ENCODE data around the gene SMARCC2.
"Not testable (repeated sequence)": the region's sequence is repeated elsewhere in the genome, so short reads cannot be mapped to it uniquely, and the experiment has no call there.

The SMARCC2 gene

GRCh38 chr12:56163533-56164344 is 25.5 kb downstream of the SMARCC2 start:
- DNase-seq (ENCODE audit: low read depth) = no peak

- no peak for DNase-seq (ENCODE audit: low read depth)
Observed at GRCh38 chr12:56162468-56163290, 26.6 kb downstream of the SMARCC2 start.

GRCh38 chr12:56161690-56162351 is 27.5 kb downstream of the SMARCC2 start:
- DNase-seq (ENCODE audit: low read depth) = no peak

- no peak for DNase-seq (ENCODE audit: low read depth)
Observed at GRCh38 chr12:56160894-56161689, 28.2 kb downstream of the SMARCC2 start.

GRCh38 chr12:56160193-56160763 is 29.0 kb downstream of the SMARCC2 start:
- no peak for DNase-seq (ENCODE audit: low read depth)

GRCh38 chr12:56159482-56160192 is 29.6 kb downstream of the SMARCC2 start:
- DNase-seq (ENCODE audit: low read depth) = no peak

GRCh38 chr12:56158926-56159461 is 30.3 kb downstream of the SMARCC2 start:
- peak; percentile 48 for DNase-seq (ENCODE audit: low read depth)

GRCh38 chr12:56158029-56158925 is 31.0 kb downstream of the SMARCC2 start, which contains the start of gene MYL6:
MYL6 (plus strand) TSS chr12:56158359; CDS start chr12:56158402, 43 bp downstream.
- DNase-seq (ENCODE audit: low read depth) = peak; percentile 97

- DNase-seq (ENCODE audit: low read depth) = peak; percentile 59
Observed at GRCh38 chr12:56157201-56158028, 31.9 kb downstream of the SMARCC2 start.

GRCh38 chr12:56156464-56157200 is 32.7 kb downstream of the SMARCC2 start:
- not testable (repeated sequence) for DNase-seq (ENCODE audit: low read depth)

GRCh38 chr12:56155256-56155845 is 33.9 kb downstream of the SMARCC2 start:
- no peak for DNase-seq (ENCODE audit: low read depth)

- DNase-seq (ENCODE audit: low read depth) = no peak
Observed at GRCh38 chr12:56154818-56155217, 34.5 kb downstream of the SMARCC2 start.

- no peak for DNase-seq (ENCODE audit: low read depth)
Observed at GRCh38 chr12:56154246-56154771, 35.0 kb downstream of the SMARCC2 start.

- no peak for DNase-seq (ENCODE audit: low read depth)
Observed at GRCh38 chr12:56153678-56154065, 35.6 kb downstream of the SMARCC2 start.

- DNase-seq (ENCODE audit: low read depth) = no peak
Observed at GRCh38 chr12:56152756-56153677, 36.3 kb downstream of the SMARCC2 start.

All from stromal cell of bone marrow (primary cell).